Activated naive CD8-positive, alpha-beta T cell (primary cell): ENCODE measurements around the gene CASS4.

Experiments used
- H3K27ac Mint-ChIP-seq: one replicate; pipeline ENCODE4 v1.8.0; 2021; ENCODE audit warnings: mixed read lengths
- H3K27me3 Mint-ChIP-seq: one replicate; pipeline ENCODE4 v1.8.0; 2021; ENCODE audit warnings: mixed read lengths
- H3K36me3 Mint-ChIP-seq: one replicate; pipeline ENCODE4 v1.8.0; 2021; ENCODE audit warnings: mixed read lengths
- H3K4me1 Mint-ChIP-seq: one replicate; pipeline ENCODE4 v1.8.0; 2021; ENCODE audit warnings: low read depth, mixed read lengths
- H3K4me3 Mint-ChIP-seq: one replicate; pipeline ENCODE4 v1.8.0; 2021; ENCODE audit warnings: mild to moderate bottlenecking, mixed read lengths
- H3K9me3 Mint-ChIP-seq: one replicate; pipeline ENCODE4 v1.8.0; 2021; ENCODE audit warnings: low read depth, mixed read lengths

Gene CASS4

GRCh38 chr20:56439771-56440291, 27.8 kb downstream of the CASS4 start:
- no peaks in the 10 kb centered on the region for H3K9me3 Mint-ChIP-seq
- H3K4me3 Mint-ChIP-seq, result peak overlapping the region; percentile 72
- H3K36me3 Mint-ChIP-seq, result peaks cover 11% of the 10 kb centered on the region
- peak overlapping the region; percentile 93 for H3K27ac Mint-ChIP-seq
- H3K4me1 Mint-ChIP-seq, result peaks cover 55% of the 10 kb centered on the region
- H3K27me3 Mint-ChIP-seq, result no peaks in the 10 kb centered on the region

DNA sequence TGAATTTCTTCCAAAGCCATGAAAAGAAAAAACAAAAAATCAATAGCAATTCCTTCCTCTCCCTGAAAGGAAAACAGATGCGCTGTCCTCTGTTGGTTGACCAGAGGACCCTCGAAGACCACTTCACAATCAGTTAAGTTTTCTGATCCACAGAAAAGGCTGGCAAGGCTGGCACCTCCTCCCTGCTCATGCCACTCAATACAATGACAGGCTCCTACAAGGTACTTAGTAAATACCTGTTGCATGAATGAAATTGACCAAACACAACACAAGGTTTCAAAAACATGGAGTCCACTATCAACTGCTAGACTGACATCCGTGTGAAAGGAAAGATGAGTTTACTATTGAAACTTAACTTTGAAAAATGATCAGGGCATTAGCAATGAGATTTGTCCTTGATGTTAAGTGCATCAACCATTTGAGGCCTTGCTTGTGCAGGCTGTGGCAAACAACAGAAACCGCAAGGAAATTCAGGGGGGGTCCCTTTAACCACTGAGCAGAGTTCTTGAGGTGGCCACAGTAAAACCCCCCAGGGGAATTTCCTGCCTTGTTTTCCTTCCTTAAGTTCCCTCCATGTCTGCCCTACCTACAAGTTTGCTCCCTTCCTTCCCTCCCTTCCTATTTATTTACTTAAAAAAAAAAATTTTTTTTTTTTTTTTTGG, 28.4 kb downstream of the CASS4 start:
- H3K27ac Mint-ChIP-seq, result peak overlapping the region; percentile 93
- peaks cover 11% of the 10 kb centered on the region for H3K36me3 Mint-ChIP-seq
- no peaks in the 10 kb centered on the region for H3K27me3 Mint-ChIP-seq
- H3K9me3 Mint-ChIP-seq, result no peaks in the 10 kb centered on the region
- peaks cover 52% of the 10 kb centered on the region for H3K4me1 Mint-ChIP-seq
- H3K4me3 Mint-ChIP-seq, result peak overlapping the region; percentile 72

DNA sequence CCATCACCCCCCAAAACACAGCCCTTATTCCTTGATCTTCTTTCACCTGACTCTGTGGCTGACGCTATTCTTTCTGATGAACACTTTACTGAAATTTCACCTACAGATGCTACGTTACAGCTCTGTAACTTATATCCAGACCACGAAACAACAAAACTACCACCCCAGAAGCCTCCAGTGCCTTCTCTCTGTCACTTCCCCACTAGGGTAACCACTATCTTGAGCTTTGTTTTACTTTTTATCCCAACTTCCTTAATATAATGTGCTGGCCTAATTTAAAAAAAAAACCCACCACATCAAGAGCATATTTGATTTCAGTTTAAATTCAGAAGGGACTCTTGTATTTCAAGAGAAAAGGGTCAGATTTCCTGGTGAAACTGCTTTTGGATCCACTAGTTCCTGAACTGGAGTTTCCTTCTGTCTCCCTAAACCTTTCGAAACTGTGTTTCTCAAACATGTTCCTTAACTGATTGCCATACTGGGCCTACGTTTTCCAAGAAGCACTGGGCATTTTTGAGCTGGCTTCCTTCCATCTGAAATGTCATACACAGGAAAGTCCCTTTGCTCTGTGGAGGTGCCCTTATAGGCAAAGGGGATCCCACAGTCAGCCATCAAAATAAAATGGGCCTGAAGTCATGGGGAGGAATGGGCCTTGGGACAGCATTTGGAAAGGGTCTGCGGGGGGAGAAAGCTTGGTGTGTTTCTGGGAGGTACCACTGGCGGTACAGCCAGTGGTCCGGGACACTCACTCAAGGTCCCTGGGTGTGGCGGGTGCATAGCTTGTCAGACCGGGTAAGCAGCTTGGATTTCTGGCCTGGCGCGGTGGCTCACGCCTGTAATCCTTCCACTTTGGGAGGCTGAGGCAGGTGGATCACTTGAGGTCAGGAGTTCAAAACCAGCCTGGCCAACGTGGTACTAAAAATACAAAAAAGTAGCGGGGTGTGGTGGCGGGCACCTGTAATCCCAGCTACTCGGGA, 30.6 kb downstream of the CASS4 start:
- H3K4me1 Mint-ChIP-seq, result peaks cover 46% of the 10 kb centered on the region
- H3K36me3 Mint-ChIP-seq, result peaks cover 14% of the 10 kb centered on the region
- H3K27me3 Mint-ChIP-seq, result no peaks in the 10 kb centered on the region
- H3K4me3 Mint-ChIP-seq, result peak overlapping the region; percentile 59
- no peaks in the 10 kb centered on the region for H3K9me3 Mint-ChIP-seq
- peak overlapping the region; percentile 92 for H3K27ac Mint-ChIP-seq

DNA sequence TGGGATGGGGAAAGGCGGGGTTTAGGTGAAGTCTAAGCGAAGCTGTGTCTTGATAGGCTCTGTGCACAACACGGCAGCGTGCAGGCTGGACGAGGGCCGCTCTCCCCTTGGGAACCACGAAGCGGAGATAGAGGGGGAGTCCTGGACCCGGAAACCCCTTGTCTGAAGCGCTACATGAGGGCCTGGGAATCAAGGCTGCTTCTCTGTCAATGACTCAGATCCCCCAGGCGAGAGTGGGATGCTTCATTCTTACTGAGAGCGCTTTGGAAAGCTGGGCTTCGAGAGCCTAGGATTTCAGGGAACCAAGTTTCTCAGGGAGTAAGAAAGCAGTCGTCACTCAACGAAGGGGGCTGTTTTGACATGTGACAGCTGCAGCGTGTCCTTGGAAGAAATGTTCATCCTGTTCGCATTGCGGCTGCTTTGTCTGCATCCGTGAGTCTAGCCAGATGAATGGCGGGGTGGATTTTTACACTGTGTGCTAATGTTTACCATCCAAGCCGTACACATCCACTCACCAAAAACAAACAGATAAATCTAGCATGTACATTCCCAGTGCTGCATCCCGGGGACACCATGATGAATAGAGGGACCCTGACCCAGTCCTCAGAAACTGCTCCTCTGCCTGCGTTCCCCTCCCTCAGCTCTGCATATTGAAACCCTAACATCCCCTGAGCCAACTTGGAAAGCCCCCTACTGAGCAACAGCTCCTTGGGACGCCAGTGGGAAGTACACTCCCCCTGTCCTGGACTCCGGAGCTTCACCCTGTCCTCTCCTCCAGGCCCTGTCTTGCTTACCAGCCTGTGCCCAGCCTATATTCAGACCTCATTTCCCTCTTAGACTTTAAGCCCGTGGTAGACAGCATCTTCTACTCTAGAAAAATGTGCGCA, 31.8 kb downstream of the CASS4 start:
- Mint-ChIP-seq H3K27me3 (no peaks in the 10 kb centered on the region), H3K27ac (peak overlapping the region; percentile 50), H3K9me3 (no peaks in the 10 kb centered on the region), H3K4me3 (no peak overlapping the region), H3K36me3 (peaks cover 16% of the 10 kb centered on the region), H3K4me1 (peaks cover 34% of the 10 kb centered on the region)

GRCh38 chr20:56445130-56445529, 33.1 kb downstream of the CASS4 start:
- no peak overlapping the region for H3K4me3 Mint-ChIP-seq
- no peaks in the 10 kb centered on the region for H3K27me3 Mint-ChIP-seq
- no peaks in the 10 kb centered on the region for H3K9me3 Mint-ChIP-seq
- H3K27ac Mint-ChIP-seq, result peak overlapping the region; percentile 67
- peaks cover 23% of the 10 kb centered on the region for H3K4me1 Mint-ChIP-seq
- H3K36me3 Mint-ChIP-seq, result peaks cover 16% of the 10 kb centered on the region

- Mint-ChIP-seq H3K36me3 (peaks cover 13% of the 10 kb centered on the region), H3K4me1 (peaks cover 19% of the 10 kb centered on the region), H3K27ac (peak overlapping the region; percentile 67), H3K9me3 (no peaks in the 10 kb centered on the region), H3K4me3 (no peak overlapping the region), H3K27me3 (no peaks in the 10 kb centered on the region)
Observed at GRCh38 chr20:56445540-56445939, 33.5 kb downstream of the CASS4 start.

DNA sequence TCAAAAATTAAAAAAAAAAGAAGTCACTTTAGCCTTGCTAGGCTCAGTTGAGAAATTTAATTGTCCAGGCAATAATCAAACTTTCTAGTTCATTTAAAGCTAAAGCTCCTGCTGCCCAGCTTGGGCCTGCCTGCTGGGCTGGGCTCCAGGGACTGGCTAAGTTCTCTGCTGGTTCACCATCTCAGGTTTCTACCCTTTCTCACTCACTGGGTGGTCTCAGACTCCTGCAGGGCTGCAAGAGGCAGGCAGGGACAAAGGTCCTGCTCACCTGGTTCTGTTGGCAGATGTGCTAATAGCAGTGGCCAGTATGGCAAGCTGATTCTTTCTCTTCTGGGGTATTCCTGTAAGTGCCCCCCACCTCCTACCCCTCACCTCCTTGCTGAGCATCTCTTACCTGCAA, 35.2 kb downstream of the CASS4 start:
- Mint-ChIP-seq H3K4me1 (peaks cover 9% of the 10 kb centered on the region), H3K27ac (peak overlapping the region; percentile 58), H3K36me3 (peaks cover 14% of the 10 kb centered on the region), H3K27me3 (no peaks in the 10 kb centered on the region), H3K9me3 (no peaks in the 10 kb centered on the region), H3K4me3 (no peak overlapping the region)

DNA sequence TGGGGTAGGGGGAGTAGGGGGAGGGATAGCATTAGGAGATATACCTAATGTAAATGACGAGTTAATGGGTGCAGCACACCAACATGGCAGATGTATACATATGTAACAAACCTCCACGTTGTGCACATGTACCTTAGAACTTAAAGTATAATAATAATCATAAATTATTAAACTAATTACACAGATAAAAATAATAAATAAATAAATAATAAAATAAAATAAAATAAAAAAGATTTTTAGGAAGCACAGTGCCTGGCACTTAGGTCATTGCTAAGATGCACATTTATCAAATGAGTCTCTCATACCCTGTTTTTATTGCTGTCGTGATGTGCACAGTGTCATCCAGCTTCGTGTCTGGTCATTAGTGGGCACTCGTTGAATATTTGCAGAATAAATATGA, 37.4 kb downstream of the CASS4 start:
- no peak overlapping the region for H3K4me3 Mint-ChIP-seq
- H3K27ac Mint-ChIP-seq, result no peak overlapping the region
- peaks cover 2% of the 10 kb centered on the region for H3K4me1 Mint-ChIP-seq
- no peaks in the 10 kb centered on the region for H3K27me3 Mint-ChIP-seq
- peaks cover 14% of the 10 kb centered on the region for H3K36me3 Mint-ChIP-seq
- no peaks in the 10 kb centered on the region for H3K9me3 Mint-ChIP-seq

GRCh38 chr20:56451056-56451765, 39.2 kb downstream of the CASS4 start:
- H3K27me3 Mint-ChIP-seq, result no peaks in the 10 kb centered on the region
- H3K4me1 Mint-ChIP-seq, result peaks cover 10% of the 10 kb centered on the region
- H3K27ac Mint-ChIP-seq, result peak overlapping the region; percentile 25
- H3K9me3 Mint-ChIP-seq, result no peaks in the 10 kb centered on the region
- H3K36me3 Mint-ChIP-seq, result peaks cover 12% of the 10 kb centered on the region
- H3K4me3 Mint-ChIP-seq, result no peak overlapping the region

GRCh38 chr20:56453352-56453751, 41.3 kb downstream of the CASS4 start:
- peaks cover 10% of the 10 kb centered on the region for H3K4me1 Mint-ChIP-seq
- no peak overlapping the region for H3K27ac Mint-ChIP-seq
- H3K9me3 Mint-ChIP-seq, result no peaks in the 10 kb centered on the region
- H3K36me3 Mint-ChIP-seq, result peaks cover 7% of the 10 kb centered on the region
- no peak overlapping the region for H3K4me3 Mint-ChIP-seq
- no peaks in the 10 kb centered on the region for H3K27me3 Mint-ChIP-seq

GRCh38 chr20:56454754-56455153, 42.7 kb downstream of the CASS4 start:
- Mint-ChIP-seq H3K27ac (peak overlapping the region; percentile 80), H3K36me3 (peaks cover 4% of the 10 kb centered on the region), H3K4me3 (no peak overlapping the region), H3K4me1 (peaks cover 12% of the 10 kb centered on the region), H3K27me3 (no peaks in the 10 kb centered on the region), H3K9me3 (no peaks in the 10 kb centered on the region)

DNA sequence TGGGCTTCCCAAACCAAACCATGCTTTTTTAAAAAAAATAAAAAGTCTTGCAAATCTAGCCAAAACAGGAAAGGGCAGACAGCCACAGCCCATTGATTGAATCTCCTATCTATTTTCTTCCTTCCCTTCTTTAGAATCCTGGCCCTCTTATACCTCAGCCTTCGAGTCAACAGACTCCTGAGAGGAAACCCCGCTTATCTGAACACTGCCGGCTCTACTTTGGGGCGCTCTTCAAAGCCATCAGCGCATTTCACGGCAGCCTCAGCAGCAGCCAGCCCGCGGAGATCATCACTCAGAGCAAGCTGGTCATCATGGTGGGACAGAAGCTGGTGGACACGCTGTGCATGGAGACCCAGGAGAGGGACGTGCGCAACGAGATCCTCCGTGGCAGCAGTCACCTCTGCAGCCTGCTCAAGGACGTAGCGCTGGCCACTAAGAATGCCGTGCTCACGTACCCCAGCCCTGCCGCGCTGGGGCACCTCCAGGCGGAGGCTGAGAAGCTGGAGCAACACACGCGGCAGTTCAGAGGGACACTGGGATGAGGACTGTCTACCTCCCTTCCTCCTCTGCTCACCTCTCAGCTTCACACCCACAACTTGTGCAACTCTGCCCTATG, 46.3 kb downstream of the CASS4 start:
- Mint-ChIP-seq H3K9me3 (no peaks in the 10 kb centered on the region), H3K36me3 (no peaks in the 10 kb centered on the region), H3K27ac (no peak overlapping the region), H3K4me3 (no peak overlapping the region), H3K27me3 (no peaks in the 10 kb centered on the region), H3K4me1 (peaks cover 30% of the 10 kb centered on the region)

GRCh38 chr20:56460459-56460858, 48.4 kb downstream of the CASS4 start:
- Mint-ChIP-seq H3K4me3 (no peak overlapping the region), H3K4me1 (peaks cover 30% of the 10 kb centered on the region), H3K9me3 (no peaks in the 10 kb centered on the region), H3K36me3 (no peaks in the 10 kb centered on the region), H3K27me3 (no peaks in the 10 kb centered on the region), H3K27ac (peak overlapping the region; percentile 68)

- H3K27ac Mint-ChIP-seq, result no peak overlapping the region
- H3K4me1 Mint-ChIP-seq, result peaks cover 30% of the 10 kb centered on the region
- H3K9me3 Mint-ChIP-seq, result no peaks in the 10 kb centered on the region
- H3K36me3 Mint-ChIP-seq, result no peaks in the 10 kb centered on the region
- no peaks in the 10 kb centered on the region for H3K27me3 Mint-ChIP-seq
- no peak overlapping the region for H3K4me3 Mint-ChIP-seq
Observed at GRCh38 chr20:56461576-56461975, 49.5 kb downstream of the CASS4 start.
